ENCODE results near the gene TM4SF20.

DNA sequence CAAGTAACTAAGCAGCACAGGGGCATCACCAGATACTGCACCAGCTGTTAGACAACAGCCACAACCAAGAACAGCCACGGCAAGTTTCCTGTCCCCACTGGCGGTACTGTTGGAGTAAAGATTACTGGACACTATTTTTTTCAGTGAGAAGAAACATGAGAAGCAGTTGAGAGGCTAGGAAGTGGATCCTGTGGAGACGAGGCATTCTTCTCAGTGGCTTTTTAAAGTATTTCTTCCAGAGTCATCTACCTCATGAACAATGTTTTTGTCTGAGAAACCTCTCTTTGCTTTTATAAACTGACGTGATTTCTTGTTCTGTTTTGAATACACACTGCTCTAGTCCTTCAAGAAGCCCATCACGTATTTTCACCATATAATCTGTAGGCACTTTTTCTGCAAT lies 18.8 kb downstream of the TM4SF20 start:
- TF ChIP-seq, protein P1, sequence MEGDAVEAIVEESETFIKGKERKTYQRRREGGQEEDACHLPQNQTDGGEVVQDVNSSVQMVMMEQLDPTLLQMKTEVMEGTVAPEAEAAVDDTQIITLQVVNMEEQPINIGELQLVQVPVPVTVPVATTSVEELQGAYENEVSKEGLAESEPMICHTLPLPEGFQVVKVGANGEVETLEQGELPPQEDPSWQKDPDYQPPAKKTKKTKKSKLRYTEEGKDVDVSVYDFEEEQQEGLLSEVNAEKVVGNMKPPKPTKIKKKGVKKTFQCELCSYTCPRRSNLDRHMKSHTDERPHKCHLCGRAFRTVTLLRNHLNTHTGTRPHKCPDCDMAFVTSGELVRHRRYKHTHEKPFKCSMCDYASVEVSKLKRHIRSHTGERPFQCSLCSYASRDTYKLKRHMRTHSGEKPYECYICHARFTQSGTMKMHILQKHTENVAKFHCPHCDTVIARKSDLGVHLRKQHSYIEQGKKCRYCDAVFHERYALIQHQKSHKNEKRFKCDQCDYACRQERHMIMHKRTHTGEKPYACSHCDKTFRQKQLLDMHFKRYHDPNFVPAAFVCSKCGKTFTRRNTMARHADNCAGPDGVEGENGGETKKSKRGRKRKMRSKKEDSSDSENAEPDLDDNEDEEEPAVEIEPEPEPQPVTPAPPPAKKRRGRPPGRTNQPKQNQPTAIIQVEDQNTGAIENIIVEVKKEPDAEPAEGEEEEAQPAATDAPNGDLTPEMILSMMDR (IDR thresholded peaks at IDR 0.05) = no peak
- no peak for TF ChIP-seq NR2C2 (CRISPR knock-in tag; IDR thresholded peaks at IDR 0.05)

All from WTC11 (cell line).